Keratinocyte (primary cell): ENCODE results near the gene TENM4. TPM values are rescaled to one million over a fixed set of nuclear protein-coding genes. Genes with fewer than 3 reads are reported as not detected.

ENCODE experiments used
- DNase-seq: peaks from one replicate; pipeline ENCODE4 v3.0.0-alpha.2; 2011; ENCODE audit warnings: low read depth, missing footprints, low spot score
- FAIRE-seq: peaks from 2 replicates; lab custom pipeline; 2011; peaks lifted over from hg19 to GRCh38; lab: Jason Lieb, UNC
- H2AFZ ChIP-seq: 2 replicates; pipeline ENCODE4 v1.6.0; 2012; ENCODE audit warnings: low read length, control low read depth, inconsistent platforms; ENCODE audit not compliant: control insufficient read depth
- H3K27ac ChIP-seq: 2 replicates; pipeline ENCODE4 v1.5.1; 2011; ENCODE audit warnings: low read length; ENCODE audit not compliant: control insufficient read depth, insufficient read depth
- H3K27me3 ChIP-seq: 3 replicates; pipeline ENCODE4 v1.6.0; 2011; ENCODE audit warnings: low read length; ENCODE audit not compliant: control insufficient read depth, insufficient read depth; ENCODE audit errors: extremely low read depth
- H3K36me3 ChIP-seq, 2 experiments: 2 replicates in 1 of 2; 3 replicates in 1 of 2; pipeline ENCODE4 v1.5.1; 2011; ENCODE audit warnings: low read length in 2 of 2, mild to moderate bottlenecking in 1 of 2; ENCODE audit not compliant: control insufficient read depth in 2 of 2, insufficient read depth in 2 of 2; ENCODE audit errors: extremely low read depth in 1 of 2
- H3K4me1 ChIP-seq: 3 replicates; pipeline ENCODE4 v1.5.1; 2011; ENCODE audit warnings: low read length; ENCODE audit not compliant: control insufficient read depth, insufficient read depth; ENCODE audit errors: extremely low read depth
- H3K4me2 ChIP-seq: 3 replicates; pipeline ENCODE4 v1.6.0; 2011; ENCODE audit warnings: low read depth, low read length; ENCODE audit not compliant: control insufficient read depth, insufficient read depth; ENCODE audit errors: extremely low read depth
- H3K4me3 ChIP-seq, 3 experiments: fragments of 200-600 bp in 1 of 3; sonication (generic) in 1 of 3; 2 replicates in 2 of 3; 3 replicates in 1 of 3; pipeline ENCODE4 v1.5.1; 2011 to 2016; ENCODE audit warnings: low read length in 3 of 3, mild to moderate bottlenecking in 3 of 3, control low read depth in 2 of 3, inconsistent platforms in 1 of 3, low read depth in 1 of 3, mixed read lengths in 1 of 3, mixed run types in 1 of 3, moderate library complexity in 1 of 3; ENCODE audit not compliant: control insufficient read depth in 2 of 3, insufficient read depth in 2 of 3; ENCODE audit errors: extremely low read depth in 1 of 3
- H3K79me2 ChIP-seq: 2 replicates; pipeline ENCODE4 v1.6.0; 2012; ENCODE audit warnings: low read length; ENCODE audit not compliant: control insufficient read depth, insufficient read depth
- H3K9ac ChIP-seq: 3 replicates; pipeline ENCODE4 v1.6.0; 2011; ENCODE audit warnings: low read length; ENCODE audit not compliant: control insufficient read depth, insufficient read depth; ENCODE audit errors: extremely low read depth
- H3K9me1 ChIP-seq: 3 replicates; pipeline ENCODE4 v1.6.0; 2011; ENCODE audit warnings: low read length; ENCODE audit not compliant: control insufficient read depth, insufficient read depth; ENCODE audit errors: extremely low read depth
- H3K9me3 ChIP-seq: 2 replicates; pipeline ENCODE4 v1.5.1; 2012; ENCODE audit warnings: low read depth, low read length; ENCODE audit not compliant: control insufficient read depth
- H4K20me1 ChIP-seq: 3 replicates; pipeline ENCODE4 v1.6.0; 2011; ENCODE audit warnings: low read length; ENCODE audit not compliant: control insufficient read depth, insufficient read depth; ENCODE audit errors: extremely low read depth
- EZH2 ChIP-seq: IDR thresholded peaks from one replicate; pipeline ENCODE4 v1.6.1; 2012; ENCODE audit warnings: inconsistent platforms, mild to moderate bottlenecking, low read length, moderate library complexity
- dilution Hi-C: fragments of 300-500 bp; cut with MboI; formaldehyde crosslinking; loops from one replicate; pipeline ENCODE4 v1.7.0; 2020; ENCODE audit warnings: low sequenced_read_pairs; ENCODE audit not compliant: extremely low pct_ligation_motif_present
- polyA plus RNA-seq, 5 experiments: library from polyadenylated mRNA; depleted of rRNA in 3 of 5; stranded (reverse) in 3 of 5; stranded (forward) in 1 of 5; unstranded in 1 of 5; fragments of >200 nt; gene quantifications; 1 replicate in 1 of 5; 2 replicates in 3 of 5; 3 replicates in 1 of 5; pipeline versions ENCODE4 v1.2.1 to v1.2.3, GENCODE V29; 2011 to 2012; ENCODE audit warnings: missing spikeins in 2 of 5, low read depth in 1 of 5, low replicate concordance in 1 of 5
- TF ChIP-seq, protein P1 (sequence below), 3 experiments: IDR thresholded peaks in 1 of 3; conservative IDR thresholded peaks in 1 of 3; optimal IDR thresholded peaks in 1 of 3; 2 replicates in 2 of 3; 3 replicates in 1 of 3; pipeline versions ENCODE3 to v1.5.1; 2011; ENCODE audit warnings: low read length in 3 of 3, mild to moderate bottlenecking in 3 of 3, moderate library complexity in 2 of 3, control low read depth in 1 of 3, inconsistent platforms in 1 of 3; ENCODE audit not compliant: insufficient read depth in 2 of 3; ENCODE audit errors: extremely low read depth in 1 of 3

The TENM4 gene
- polyA plus RNA-seq, 1 donor (not counting 4 experiments of a cell fraction or from before 2014, with no cell fraction given): 3.5 TPM

GRCh38 chr11:79100093-79100910 is 340.5 kb downstream of the TENM4 start:
- Histone ChIP-seq H3K4me3 (no peak overlapping the region), H4K20me1 (peaks cover 4% of the 10 kb centered on the region), H3K27me3 (no peaks in the 10 kb centered on the region), H3K27ac (no peak overlapping the region), H3K4me1 (peaks cover 6% of the 10 kb centered on the region), H3K79me2 (no peaks in the 10 kb centered on the region), H3K36me3 (peaks cover 0 to 2% of the 10 kb centered on the region in 2 experiments), H3K9ac (no peak overlapping the region), H2AFZ (no peak overlapping the region), H3K9me3 (no peaks in the 10 kb centered on the region), H3K4me2 (no peak overlapping the region), H3K9me1 (no peaks in the 10 kb centered on the region)
- TF ChIP-seq, protein P1, sequence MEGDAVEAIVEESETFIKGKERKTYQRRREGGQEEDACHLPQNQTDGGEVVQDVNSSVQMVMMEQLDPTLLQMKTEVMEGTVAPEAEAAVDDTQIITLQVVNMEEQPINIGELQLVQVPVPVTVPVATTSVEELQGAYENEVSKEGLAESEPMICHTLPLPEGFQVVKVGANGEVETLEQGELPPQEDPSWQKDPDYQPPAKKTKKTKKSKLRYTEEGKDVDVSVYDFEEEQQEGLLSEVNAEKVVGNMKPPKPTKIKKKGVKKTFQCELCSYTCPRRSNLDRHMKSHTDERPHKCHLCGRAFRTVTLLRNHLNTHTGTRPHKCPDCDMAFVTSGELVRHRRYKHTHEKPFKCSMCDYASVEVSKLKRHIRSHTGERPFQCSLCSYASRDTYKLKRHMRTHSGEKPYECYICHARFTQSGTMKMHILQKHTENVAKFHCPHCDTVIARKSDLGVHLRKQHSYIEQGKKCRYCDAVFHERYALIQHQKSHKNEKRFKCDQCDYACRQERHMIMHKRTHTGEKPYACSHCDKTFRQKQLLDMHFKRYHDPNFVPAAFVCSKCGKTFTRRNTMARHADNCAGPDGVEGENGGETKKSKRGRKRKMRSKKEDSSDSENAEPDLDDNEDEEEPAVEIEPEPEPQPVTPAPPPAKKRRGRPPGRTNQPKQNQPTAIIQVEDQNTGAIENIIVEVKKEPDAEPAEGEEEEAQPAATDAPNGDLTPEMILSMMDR (optimal IDR thresholded peaks at IDR 0.05 in 1 of 3, IDR thresholded peaks at IDR 0.05 in 1 of 3, conservative IDR thresholded peaks at IDR 0.05 in 1 of 3; ENCODE audit: extremely low read depth in 1 of 3, insufficient read depth in 2 of 3, low read length in 3 of 3): peak; percentile 73 to 91 (median 86)
- TF ChIP-seq EZH2: no peak
- FAIRE-seq (peak; percentile 77), DNase-seq (no peak)
- dilution Hi-C loops: no loop called here

- Histone ChIP-seq H3K27ac (no peak overlapping the region), H3K27me3 (no peaks in the 10 kb centered on the region), H3K4me1 (peaks cover 11% of the 10 kb centered on the region), H3K4me3 (no peak overlapping the region), H3K9me1 (no peaks in the 10 kb centered on the region), H3K4me2 (no peak overlapping the region), H4K20me1 (peaks cover 4% of the 10 kb centered on the region), H2AFZ (no peak overlapping the region), H3K36me3 (peaks cover 0 to 2% of the 10 kb centered on the region in 2 experiments), H3K9me3 (no peaks in the 10 kb centered on the region), H3K9ac (no peak overlapping the region), H3K79me2 (no peaks in the 10 kb centered on the region)
- dilution Hi-C loops: no loop called here
- DNase-seq (no peak), FAIRE-seq (no peak)
- no peak for TF ChIP-seq EZH2
- TF ChIP-seq, protein P1 (optimal IDR thresholded peaks at IDR 0.05 in 1 of 3, IDR thresholded peaks at IDR 0.05 in 1 of 3, conservative IDR thresholded peaks at IDR 0.05 in 1 of 3; ENCODE audit: extremely low read depth in 1 of 3, insufficient read depth in 2 of 3, low read length in 3 of 3): no peak
Observed at GRCh38 chr11:79098146-79098545, 342.7 kb downstream of the TENM4 start.
